Head of caudate nucleus (tissue), 42 donors: ENCODE data around the gene DHX15.
A peak's percentile ranks its signal among the peaks of the same experiment; 100 is the strongest.

ENCODE experiments used
- DNase-seq, 42 donors: peaks; one replicate each; pipeline versions ENCODE4 v3.0.0 to v3.0.0-alpha.2; 2020 to 2021; ENCODE audit warnings: mixed read lengths in 7 of 42
- intact Hi-C: fragments of 100-400 bp; cut with DNase I; formaldehyde crosslinking; loops from one replicate; pipeline ENCODE4 v1.15.0; 2022

DHX15 gene

DNA sequence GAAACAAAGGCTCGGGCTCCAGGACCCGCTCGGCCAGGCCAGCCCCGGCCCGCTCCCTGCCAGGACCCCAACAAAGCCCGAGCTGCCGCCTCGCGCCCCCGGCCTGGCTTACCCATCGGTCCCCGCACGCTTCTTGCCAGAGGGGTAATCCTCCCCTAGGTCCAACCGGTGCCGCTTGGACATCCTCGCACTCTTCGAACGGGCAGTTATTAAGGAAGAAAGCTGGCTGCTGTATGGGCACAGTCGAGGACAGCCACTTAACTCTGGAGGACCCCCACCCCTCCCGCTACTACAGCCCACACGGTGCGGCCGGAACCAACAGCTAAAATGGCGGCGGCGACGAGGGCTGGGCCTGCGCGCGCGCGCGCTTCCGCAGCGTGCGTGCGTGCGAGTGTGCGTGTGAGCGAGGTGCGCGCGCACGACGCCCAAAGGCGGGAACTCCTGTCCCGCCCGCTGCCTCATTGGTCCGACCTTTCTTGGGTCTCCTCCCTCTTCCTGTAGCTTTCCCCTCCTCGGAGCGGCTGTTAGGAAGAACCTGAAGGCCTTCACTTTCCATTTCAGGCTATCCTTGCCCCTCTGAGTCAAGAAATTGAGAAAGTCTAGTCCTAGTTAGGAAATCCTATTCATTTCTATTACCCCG lies at the start of gene DHX15:
Gene DHX15 (minus strand): TSS at position 344 of the 640 bp plus-strand sequence. CDS start 161 bp downstream, at position 183.
- peak; percentile 91 to 98 (median 95) for DNase-seq
- intact Hi-C loops = loop anchor here (5.0 to 10.0 kb wide), 2 partner anchors 112 to 330 kb away; partner anchors contain the start of gene CCDC149

GRCh38 chr4:24632011-24632410 lies 47.7 kb upstream of the DHX15 start:
- no peak for DNase-seq
- intact Hi-C loops = no loop called here

GRCh38 chr4:24630937-24631336 lies 46.6 kb upstream of the DHX15 start:
- intact Hi-C loops = no loop called here
- DNase-seq = no peak

- no peak for DNase-seq
- intact Hi-C loops = no loop called here
Measured at GRCh38 chr4:24625091-24625490, 40.7 kb upstream of the DHX15 start.

GRCh38 chr4:24624381-24624780 lies 40.0 kb upstream of the DHX15 start:
- intact Hi-C loops = no loop called here
- no peak for DNase-seq

- intact Hi-C loops = no loop called here
- peak in 1 of 42 donors; percentile 13 for DNase-seq
Measured at GRCh38 chr4:24622146-24622834, 37.9 kb upstream of the DHX15 start.

DNA sequence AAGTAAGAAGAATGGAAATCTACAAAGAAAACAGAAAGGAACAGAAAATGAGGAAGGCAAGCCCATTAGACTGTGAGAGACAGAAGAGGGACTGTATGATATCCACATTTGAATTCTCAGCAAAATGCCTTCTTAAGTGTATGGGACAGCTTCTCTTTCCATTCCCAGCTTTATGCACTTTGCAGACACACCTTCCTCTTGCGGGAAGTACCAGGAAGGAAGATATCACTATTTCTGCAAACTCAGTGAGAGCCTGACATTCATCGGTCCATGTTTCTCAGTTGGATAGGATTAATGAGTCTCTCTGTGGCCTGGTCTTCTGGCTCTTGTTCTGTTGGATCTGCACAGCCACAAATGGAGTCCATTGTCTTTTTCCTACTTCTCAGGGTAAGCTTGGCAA lies 31.6 kb upstream of the DHX15 start:
- intact Hi-C loops = no loop called here
- DNase-seq = no peak

GRCh38 chr4:24614881-24615280 lies 30.5 kb upstream of the DHX15 start:
- DNase-seq = no peak
- intact Hi-C loops = no loop called here

- DNase-seq = no peak
- intact Hi-C loops = no loop called here
Measured at GRCh38 chr4:24613502-24613901, 29.1 kb upstream of the DHX15 start.

DNA sequence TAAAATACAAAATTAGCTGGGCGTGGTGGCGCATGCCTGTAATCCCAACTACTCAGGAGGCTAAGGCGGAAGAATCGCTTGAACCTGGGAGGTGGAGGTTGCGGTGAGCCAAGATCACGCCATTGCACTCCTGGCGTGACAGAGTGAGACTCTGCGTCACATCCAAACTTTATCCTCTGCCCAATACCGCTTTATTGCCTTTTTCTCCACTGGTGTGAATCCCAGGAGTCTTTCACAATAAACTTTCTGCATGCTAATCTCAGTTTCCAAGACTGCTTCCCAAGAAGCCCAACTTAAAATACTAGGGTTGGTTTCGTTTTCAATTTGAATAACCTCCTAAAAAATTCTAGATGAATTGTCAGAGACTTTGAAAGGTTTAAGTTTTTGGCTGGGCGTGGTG lies 27.2 kb upstream of the DHX15 start:
- DNase-seq = no peak
- intact Hi-C loops = no loop called here

GRCh38 chr4:24607334-24607733 lies 23.0 kb upstream of the DHX15 start:
- intact Hi-C loops = no loop called here
- DNase-seq = peak in 9 of 42 donors; percentile 3 to 60 (median 26)

- intact Hi-C loops = no loop called here
- DNase-seq = no peak
Measured at GRCh38 chr4:24605216-24605615, 20.9 kb upstream of the DHX15 start.

GRCh38 chr4:24604558-24605214 lies 20.3 kb upstream of the DHX15 start:
- intact Hi-C loops = no loop called here
- no peak for DNase-seq

- no peak for DNase-seq
- intact Hi-C loops = no loop called here
Measured at GRCh38 chr4:24603343-24603742, 19.0 kb upstream of the DHX15 start.

- no peak for DNase-seq
- intact Hi-C loops = no loop called here
Measured at GRCh38 chr4:24601121-24601520, 16.8 kb upstream of the DHX15 start.

DNA sequence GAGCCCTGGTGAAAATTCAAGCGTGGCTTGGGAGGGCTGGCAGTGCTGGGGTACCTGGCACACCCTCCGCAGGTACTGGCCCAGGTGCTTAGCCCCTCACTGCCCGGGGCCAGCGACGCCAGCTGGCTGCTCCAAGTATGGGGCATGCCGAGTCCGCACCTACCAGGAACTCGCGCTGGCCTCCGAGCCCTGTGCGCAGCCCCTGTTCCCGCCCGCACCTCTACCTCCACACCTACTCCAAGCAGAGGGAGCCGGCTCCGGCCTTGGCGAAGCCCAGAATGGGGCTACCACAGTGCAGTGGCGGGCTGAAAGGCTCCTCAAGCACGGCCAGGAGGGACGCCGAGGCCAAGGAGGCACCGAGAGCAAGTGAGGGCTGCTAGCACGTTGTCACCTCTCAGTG lies 14.9 kb upstream of the DHX15 start:
- intact Hi-C loops = no loop called here

DNA sequence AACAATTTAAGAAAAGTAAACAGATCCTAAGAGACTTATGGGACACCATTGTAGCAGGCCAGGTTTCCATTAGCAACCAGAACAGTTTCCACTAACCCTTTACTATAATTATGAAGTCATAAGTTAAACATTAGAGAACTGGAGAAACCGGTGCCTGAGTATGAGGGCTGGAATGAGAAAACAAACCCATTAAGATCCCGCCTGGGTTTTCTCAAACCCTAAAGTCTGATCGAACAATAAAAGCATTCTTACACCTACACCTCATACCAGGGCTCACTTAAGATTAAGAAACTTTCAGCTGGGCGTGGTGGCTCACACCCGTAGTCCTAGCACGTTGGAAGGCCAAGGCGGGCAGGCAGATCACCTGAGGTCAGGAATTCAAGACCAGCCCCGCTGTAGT lies 13.7 kb upstream of the DHX15 start:
- DNase-seq = no peak
- intact Hi-C loops = no loop called here

More for the DNA sequence above, 14.9 kb upstream of the DHX15 start:
- no peak for DNase-seq

DNA sequence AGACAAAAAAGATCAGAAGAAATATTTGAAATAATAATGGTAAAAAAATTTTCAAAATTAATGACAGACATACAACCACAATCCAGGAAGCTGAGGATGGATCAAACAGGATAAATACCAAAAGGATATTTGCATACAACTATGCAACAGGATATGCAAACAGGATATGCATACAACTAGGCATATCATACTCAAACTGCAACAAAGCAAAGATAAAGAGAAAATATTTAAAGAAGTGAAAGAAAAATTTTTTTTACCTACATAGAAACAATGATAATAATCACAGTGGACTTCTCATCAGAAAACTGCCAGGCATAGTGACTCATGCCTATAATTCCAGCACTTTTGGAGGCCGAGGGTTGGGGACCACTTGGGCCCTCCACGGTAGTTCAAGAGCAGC lies 11.3 kb upstream of the DHX15 start:
- intact Hi-C loops = no loop called here
- no peak for DNase-seq

DNA sequence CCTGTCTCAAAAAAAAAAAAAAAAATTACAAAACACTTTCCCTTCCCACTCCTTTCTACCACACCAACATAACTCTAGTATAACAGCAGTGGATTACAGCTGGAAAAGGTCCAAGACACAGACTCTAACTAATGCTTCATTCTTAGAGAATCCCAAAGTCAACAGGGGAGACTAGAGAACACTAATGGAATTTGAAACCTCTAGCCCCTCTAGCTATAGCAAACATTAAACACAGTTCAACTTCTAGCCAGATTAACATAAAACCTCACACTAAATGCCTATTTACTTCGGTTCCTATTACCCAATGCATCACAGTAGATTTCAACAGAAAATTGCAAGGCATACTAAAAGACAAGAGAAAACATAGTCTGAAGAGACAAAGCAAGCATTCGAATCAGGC lies 10.5 kb upstream of the DHX15 start:
- intact Hi-C loops = no loop called here
- DNase-seq = no peak

- intact Hi-C loops = loop anchor here (10.0 kb wide), 1 partner anchor 325 kb away; the partner anchor contains the start of gene CCDC149
- DNase-seq = no peak
Measured at GRCh38 chr4:24589448-24589847, 5.1 kb upstream of the DHX15 start.
